HEK293 (cell line): ENCODE measurements around the gene MEF2C.

Experiments used
- BCL11A ChIP-seq: fragments of 450-650 bp; formaldehyde crosslinking; IDR thresholded peaks from 2 replicates; pipeline ENCODE4 v1.5.1; 2016; ENCODE audit warnings: low read depth, missing biosample characterization, missing genetic modification characterization
- ELK4 ChIP-seq: IDR thresholded peaks from 2 replicates; pipeline ENCODE4 v1.6.1; 2011; ENCODE audit warnings: mild to moderate bottlenecking, low read depth, low read length, borderline replicate concordance
- HOXC10 ChIP-seq: sonication (generic); formaldehyde crosslinking; IDR thresholded peaks from 2 replicates; pipeline ENCODE4 v1.8.1; 2023; ENCODE audit warnings: mild to moderate bottlenecking, missing genetic modification reagents
- MZF1 ChIP-seq: fragments of 450-650 bp; formaldehyde crosslinking; IDR thresholded peaks from 2 replicates; pipeline ENCODE4 v1.5.1; 2017; ENCODE audit warnings: missing biosample characterization, missing genetic modification characterization, borderline replicate concordance
- OSR2 ChIP-seq: fragments of 450-650 bp; formaldehyde crosslinking; IDR thresholded peaks from 2 replicates; pipeline ENCODE4 v1.5.1; 2016; ENCODE audit warnings: missing biosample characterization, missing genetic modification characterization
- PATZ1 ChIP-seq: fragments of 450-650 bp; formaldehyde crosslinking; IDR thresholded peaks from 2 replicates; pipeline ENCODE4 v1.5.1; 2016; ENCODE audit warnings: missing biosample characterization, missing genetic modification characterization
- SP2 ChIP-seq: fragments of 450-650 bp; formaldehyde crosslinking; IDR thresholded peaks from 2 replicates; pipeline ENCODE4 v1.5.1; 2016; ENCODE audit warnings: missing biosample characterization, missing genetic modification characterization
- SP3 ChIP-seq: fragments of 450-650 bp; formaldehyde crosslinking; IDR thresholded peaks from 2 replicates; pipeline ENCODE4 v1.5.1; 2016; ENCODE audit warnings: missing biosample characterization, missing genetic modification characterization
- TCF7L2 ChIP-seq: IDR thresholded peaks from 2 replicates; pipeline ENCODE4 v1.6.1; 2011; ENCODE audit warnings: low read depth, mild to moderate bottlenecking, inconsistent platforms, low read length, moderate library complexity, borderline replicate concordance
- ZBTB21 ChIP-seq: fragments of 450-650 bp; formaldehyde crosslinking; IDR thresholded peaks from 2 replicates; pipeline ENCODE4 v1.5.1; 2017; ENCODE audit warnings: missing biosample characterization, missing genetic modification characterization
- ZBTB44 ChIP-seq: fragments of 450-650 bp; IDR thresholded peaks from 2 replicates; pipeline ENCODE4 v1.5.1; 2018; ENCODE audit warnings: missing biosample characterization, mild to moderate bottlenecking, missing genetic modification characterization
- ZFHX2 ChIP-seq: fragments of 450-650 bp; formaldehyde crosslinking; conservative IDR thresholded peaks from 2 replicates; pipeline ENCODE4 v1.5.1; 2016; ENCODE audit warnings: missing biosample characterization, missing genetic modification characterization
- ZFP3 ChIP-seq: fragments of 450-650 bp; formaldehyde crosslinking; IDR thresholded peaks from 2 replicates; pipeline ENCODE4 v1.5.1; 2016; ENCODE audit warnings: low read depth, missing biosample characterization, missing genetic modification characterization
- ZNF146 ChIP-seq: fragments of 450-650 bp; formaldehyde crosslinking; IDR thresholded peaks from 2 replicates; pipeline ENCODE4 v1.5.1; 2016; ENCODE audit warnings: missing biosample characterization, missing genetic modification characterization
- ZNF18 ChIP-seq: fragments of 450-650 bp; formaldehyde crosslinking; IDR thresholded peaks from 2 replicates; pipeline ENCODE4 v1.5.1; 2016; ENCODE audit warnings: missing biosample characterization, missing genetic modification characterization
- ZNF23 ChIP-seq: fragments of 450-650 bp; formaldehyde crosslinking; IDR thresholded peaks from 2 replicates; pipeline ENCODE4 v1.5.1; 2016; ENCODE audit warnings: missing biosample characterization, missing genetic modification characterization, borderline replicate concordance
- ZNF311 ChIP-seq: fragments of 450-650 bp; formaldehyde crosslinking; IDR thresholded peaks from 2 replicates; pipeline ENCODE4 v1.5.1; 2017; ENCODE audit warnings: missing biosample characterization, missing genetic modification characterization, borderline replicate concordance
- ZNF416 ChIP-seq: fragments of 450-650 bp; formaldehyde crosslinking; IDR thresholded peaks from 2 replicates; pipeline ENCODE4 v1.5.1; 2016; ENCODE audit warnings: missing biosample characterization, missing genetic modification characterization
- ZNF449 ChIP-seq: fragments of 450-650 bp; formaldehyde crosslinking; IDR thresholded peaks from 2 replicates; pipeline ENCODE4 v1.5.1; 2017; ENCODE audit warnings: missing biosample characterization, mild to moderate bottlenecking, missing genetic modification characterization, moderate library complexity
- ZNF510 ChIP-seq: fragments of 450-650 bp; formaldehyde crosslinking; IDR thresholded peaks from 2 replicates; pipeline ENCODE4 v1.5.1; 2018; ENCODE audit warnings: mild to moderate bottlenecking, missing genetic modification characterization, missing biosample characterization; ENCODE audit not compliant: insufficient replicate concordance
- ZNF513 ChIP-seq: fragments of 450-650 bp; IDR thresholded peaks from 2 replicates; pipeline ENCODE4 v1.5.1; 2018; ENCODE audit warnings: missing biosample characterization, missing genetic modification characterization
- ZNF561 ChIP-seq: fragments of 450-650 bp; IDR thresholded peaks from 2 replicates; pipeline ENCODE4 v1.5.1; 2018; ENCODE audit warnings: missing biosample characterization, missing genetic modification characterization, borderline replicate concordance
- ZNF596 ChIP-seq: fragments of 450-650 bp; IDR thresholded peaks from 2 replicates; pipeline ENCODE4 v1.5.0; 2018; ENCODE audit warnings: missing biosample characterization, mild to moderate bottlenecking, missing genetic modification characterization, moderate library complexity
- ZNF610 ChIP-seq: fragments of 450-650 bp; formaldehyde crosslinking; IDR thresholded peaks from 2 replicates; pipeline ENCODE4 v1.5.1; 2016; ENCODE audit warnings: missing biosample characterization, missing genetic modification characterization, borderline replicate concordance
- ZNF645 ChIP-seq: fragments of 450-650 bp; formaldehyde crosslinking; IDR thresholded peaks from 2 replicates; pipeline ENCODE4; 2016; ENCODE audit warnings: missing biosample characterization, missing genetic modification characterization
- ZXDB ChIP-seq: fragments of 450-650 bp; formaldehyde crosslinking; IDR thresholded peaks from 2 replicates; pipeline ENCODE4 v1.5.1; 2016; ENCODE audit warnings: missing biosample characterization, missing genetic modification characterization

MEF2C gene

GRCh38 chr5:88675708-88676636 lies 207.0 kb downstream of the MEF2C start (continued):
- TF ChIP-seq ZBTB44 = peak; percentile 55; the same call in 1 of the 2 replicates
- 0 out of 2 replicates have a peak, but pooled peaks have one; percentile 51 for TF ChIP-seq ZFP3 (tag by site-specific recombination)
- TF ChIP-seq ZXDB (tag by site-specific recombination) = peak; percentile 74
- peak; percentile 64; the same call in 1 of the 2 replicates for TF ChIP-seq PATZ1 (tag by site-specific recombination)
- no peak for TF ChIP-seq ZNF311
- 0 out of 2 replicates have a peak, but pooled peaks have one; percentile 69 for TF ChIP-seq ZNF561 (tag by site-specific recombination)
- TF ChIP-seq ZNF596 (tag by site-specific recombination) = peak; percentile 54; the same call in 1 of the 2 replicates
- peak; percentile 93 for TF ChIP-seq ZNF610 (tag by site-specific recombination)
- no peak for TF ChIP-seq ZNF645 (tag by site-specific recombination)
- TF ChIP-seq MZF1 = 0 out of 2 replicates have a peak, but pooled peaks have one; percentile 29
- TF ChIP-seq SP2 = peak; percentile 52
- peak; percentile 74; the same call in 1 of the 2 replicates for TF ChIP-seq BCL11A (tag by site-specific recombination)
- no peak for TF ChIP-seq TCF7L2
- 0 out of 2 replicates have a peak, but pooled peaks have one; percentile 17 for TF ChIP-seq ZNF18 (tag by site-specific recombination)
- TF ChIP-seq HOXC10 (CRISPR knock-in tag) = 0 out of 2 replicates have a peak, but pooled peaks have one; percentile 49
- no peak for TF ChIP-seq ZNF23
- TF ChIP-seq ZNF449 (tag by site-specific recombination) = peak; percentile 54; the same call in 1 of the 2 replicates
- peak; percentile 91 for TF ChIP-seq ZNF513 (tag by site-specific recombination)
- TF ChIP-seq ZNF416 (tag by site-specific recombination) = no peak
- TF ChIP-seq ZNF146 (tag by site-specific recombination) = no peak
- TF ChIP-seq ZFHX2 = peak; percentile 54
- TF ChIP-seq ZBTB21 = peak; percentile 77
- TF ChIP-seq OSR2 = peak; percentile 61
- peak; percentile 85 for TF ChIP-seq ZNF510 (tag by site-specific recombination)
- no peak for TF ChIP-seq ELK4
- TF ChIP-seq SP3 = peak; percentile 51
